GM21528 (cell line): Measurements from ENCODE around the gene INSYN1.
"Not testable (repeated sequence)": the region's sequence is repeated elsewhere in the genome, so short reads cannot be mapped to it uniquely, and the experiment has no call there.

ENCODE experiments used
- ATAC-seq: cut with Tn5 transposase; IDR thresholded peaks from one replicate; pipeline ENCODE4 v1.9.1; 2021; ENCODE audit warnings: mild to moderate bottlenecking, moderate library complexity; ENCODE audit not compliant: unreplicated experiment, low FRiP score

Gene INSYN1

GRCh38 chr15:73717206-73717605 lies 35.9 kb downstream of the INSYN1 start:
- no peak for ATAC-seq

- ATAC-seq, result no peak
These were observed 36.7 kb downstream of the INSYN1 start for GRCh38 chr15:73716417-73716816.

GRCh38 chr15:73715417-73715816 lies 37.7 kb downstream of the INSYN1 start:
- ATAC-seq, result no peak

- ATAC-seq, result no peak
These were observed 38.4 kb downstream of the INSYN1 start for GRCh38 chr15:73714695-73715301.

GRCh38 chr15:73712107-73712506 lies 41.0 kb downstream of the INSYN1 start:
- ATAC-seq, result no peak

GRCh38 chr15:73711526-73711925 lies 41.6 kb downstream of the INSYN1 start:
- ATAC-seq, result no peak

- no peak for ATAC-seq
These were observed 42.8 kb downstream of the INSYN1 start for GRCh38 chr15:73710321-73710720.

GRCh38 chr15:73709686-73710085 lies 43.5 kb downstream of the INSYN1 start:
- ATAC-seq, result no peak

GRCh38 chr15:73709241-73709640 lies 43.9 kb downstream of the INSYN1 start:
- ATAC-seq, result no peak

GRCh38 chr15:73708691-73709090 lies 44.5 kb downstream of the INSYN1 start:
- ATAC-seq, result no peak

- no peak for ATAC-seq
These were observed 48.1 kb downstream of the INSYN1 start for GRCh38 chr15:73704869-73705645.

- not testable (repeated sequence) for ATAC-seq
These were observed 48.8 kb downstream of the INSYN1 start for GRCh38 chr15:73704142-73704868.

GRCh38 chr15:73703601-73704000 lies 49.5 kb downstream of the INSYN1 start:
- ATAC-seq, result not testable (repeated sequence)

- ATAC-seq, result not testable (repeated sequence)
These were observed 50.6 kb downstream of the INSYN1 start for GRCh38 chr15:73702311-73703239.

GRCh38 chr15:73700041-73700842 lies 52.9 kb downstream of the INSYN1 start:
- ATAC-seq, result no peak

GRCh38 chr15:73699249-73700040 lies 53.7 kb downstream of the INSYN1 start:
- ATAC-seq, result no peak

- peak; percentile 80 for ATAC-seq
These were observed 56.1 kb downstream of the INSYN1 start for GRCh38 chr15:73697033-73697467.

- no peak for ATAC-seq
These were observed 56.5 kb downstream of the INSYN1 start for GRCh38 chr15:73696641-73697001.
